ENCODE measurements around the gene NR1D1. TPM values are rescaled to one million over a fixed set of nuclear protein-coding genes. Genes with fewer than 3 reads are reported as not detected.

NR1D1 gene
- total and polyA plus RNA-seq, 2 of the 8 experiments (the other 6 are each of a cell fraction or from before 2014, with no cell fraction given): 1.5 to 4.6 TPM

DNA sequence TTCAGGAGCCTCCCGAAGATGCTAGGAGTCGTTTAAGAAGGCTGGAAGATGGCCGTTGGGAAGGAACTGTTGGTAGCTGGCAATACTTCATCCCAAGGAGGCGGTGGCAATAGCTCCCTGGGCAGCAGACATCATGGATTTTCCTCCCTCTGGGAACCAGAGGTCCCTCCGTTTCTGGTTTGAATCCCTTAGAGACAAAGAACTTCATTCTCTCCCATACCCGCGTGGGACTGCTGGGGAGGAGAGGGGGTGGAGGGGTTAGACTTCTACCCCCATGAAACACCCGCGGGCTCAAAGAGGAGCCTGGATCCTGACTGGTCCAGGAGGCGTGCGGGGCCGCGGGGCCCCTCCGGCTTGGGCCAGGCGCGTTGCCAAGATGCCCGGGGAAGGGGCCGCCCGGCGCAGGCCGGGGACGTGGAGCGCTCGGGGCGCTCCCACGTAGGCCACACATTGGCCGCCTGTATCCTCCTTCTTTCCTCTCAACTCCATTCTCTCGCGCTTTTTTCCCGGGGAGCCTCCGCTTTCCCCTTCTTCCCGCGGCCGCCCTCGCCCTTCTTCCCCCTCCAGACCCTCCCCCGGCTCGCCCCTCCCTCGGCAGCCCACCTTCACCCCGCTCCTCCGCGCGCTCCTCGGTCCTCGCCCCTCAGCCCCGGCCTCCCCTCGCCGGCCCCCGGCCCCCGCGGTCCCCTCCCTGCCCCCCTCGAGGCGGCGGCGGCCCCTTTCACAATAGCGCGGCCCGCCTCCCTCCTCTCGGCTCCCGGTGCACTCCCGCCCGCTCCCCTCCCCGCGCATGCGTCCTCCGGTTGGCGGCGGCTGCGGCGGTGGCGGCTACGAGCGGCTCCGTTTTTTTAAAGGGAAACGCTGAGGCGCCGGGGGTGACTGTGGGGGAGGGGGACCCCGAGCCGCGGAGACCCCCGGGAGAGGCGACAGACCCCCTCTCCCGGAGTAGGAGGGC is 21.1 kb upstream of the NR1D1 start, which contains the start of gene MSL1:
TSS of gene MSL1 (plus strand) at position 791 of the 955 bp plus-strand sequence. CDS start 642 bp downstream, outside the sequence.
- Histone ChIP-seq H3K27me3 (replicated peaks in 1 of 4; ENCODE audit: control insufficient read depth in 3 of 4, extremely low read depth in 1 of 4, insufficient read depth in 3 of 4, low read length in 3 of 4) (no peaks in the 10 kb centered on the region; a peak in 1 of 7 replicates), H3K23me2 (ENCODE audit: low read depth, low read length) (peaks cover 17% of the 10 kb centered on the region; the same call in 1 of the 2 replicates), H3K4me3 (ENCODE audit: extremely low read depth in 1 of 4, insufficient read depth in 2 of 4, low read depth in 3 of 4, low read length in 4 of 4) (peak within 1 kb of the TSS; percentile 80 to 91 (median 86)), H2AK5ac (ENCODE audit: low read depth, low read length) (no peak within 1 kb of the TSS; the same call in 1 of the 2 replicates), H3K79me2 (ENCODE audit: control insufficient read depth in 1 of 2, insufficient read depth in 2 of 2, low read length in 2 of 2) (peaks cover 22 to 58% of the 10 kb centered on the region in 2 experiments), H3K4me1 (replicated peaks in 1 of 4; ENCODE audit: control insufficient read depth in 3 of 4, insufficient read depth in 4 of 4, low read length in 3 of 4) (peaks cover 0 to 3% (median under 1%) of the 10 kb centered on the region in 4 experiments; a peak in 2 of 7 replicates), H4K20me1 (replicated peaks in 1 of 2; ENCODE audit: control insufficient read depth in 1 of 2, insufficient read depth in 2 of 2, low read length in 2 of 2) (peaks cover 4 to 10% of the 10 kb centered on the region in 2 experiments), H3K4me2 (ENCODE audit: insufficient read depth in 1 of 2, low read depth in 2 of 2, low read length in 2 of 2) (peak within 1 kb of the TSS; percentile 84 to 97), H3K9ac (replicated peaks in 1 of 4; ENCODE audit: extremely low read depth in 1 of 4, low read depth in 3 of 4, low read length in 3 of 4) (peak within 1 kb of the TSS; percentile 77 to 94 (median 80)), H4K91ac (replicated peaks; ENCODE audit: insufficient read length, low read length) (peak within 1 kb of the TSS; percentile 81), H3K4ac (replicated peaks; ENCODE audit: insufficient read length, low read depth, low read length) (peak within 1 kb of the TSS; percentile 4), H3K23ac (ENCODE audit: insufficient read length) (no peak within 1 kb of the TSS), H4K5ac (ENCODE audit: insufficient read length, low read depth, low read length) (peak within 1 kb of the TSS; percentile 85), H3K27ac (ENCODE audit: low read depth, low read length) (peak within 1 kb of the TSS; percentile 84), H3K14ac (ENCODE audit: insufficient read length) (no peak within 1 kb of the TSS), H2BK15ac (ENCODE audit: low read length) (0 out of 2 replicates have a peak within 1 kb of the TSS, but pooled peaks have one; percentile 72), H3K18ac (ENCODE audit: extremely low read depth, low read length) (peak within 1 kb of the TSS; percentile 60), H3K56ac (replicated peaks; ENCODE audit: insufficient read length, low read depth, low read length) (peak within 1 kb of the TSS; percentile 86), H2BK120ac (replicated peaks; ENCODE audit: low read depth, low read length) (no peak within 1 kb of the TSS), H2BK5ac (ENCODE audit: low read depth, low read length) (peak within 1 kb of the TSS; percentile 81; the same call in 1 of the 2 replicates), H3K9me3 (ENCODE audit: insufficient read depth in 2 of 2, low read depth in 1 of 2, low read length in 1 of 2) (no peaks in the 10 kb centered on the region), H3K36me3 (ENCODE audit: control insufficient read depth in 2 of 4, insufficient read depth in 4 of 4, low read length in 3 of 4) (peaks cover 0 to 16% (median 5%) of the 10 kb centered on the region in 4 experiments; a peak in 6 of 8 replicates), H2BK20ac (ENCODE audit: low read length) (no peak within 1 kb of the TSS), H2AFZ (ENCODE audit: low read length) (no peak within 1 kb of the TSS), H4K8ac (ENCODE audit: extremely low read depth, insufficient read depth, low read length) (peak within 1 kb of the TSS; percentile 91), H3K79me1 (ENCODE audit: low read depth, low read length) (peaks cover 13% of the 10 kb centered on the region; the same call in 1 of the 2 replicates), H2BK12ac (ENCODE audit: low read depth, low read length) (no peak within 1 kb of the TSS)
- DNase-seq (ENCODE audit: low read depth in 1 of 2, low spot score in 2 of 2) (peak in 1 of 2 experiments; percentile 88), FAIRE-seq (no peak)
- ChIA-PET CTCF (ENCODE audit: partially characterized antibody) (interaction anchor here (0.6 to 14.0 kb wide), 14 partner anchors 8 to 297 kb away, joined by 3 to 135 read pairs (median 3); partner anchors contain the start of genes CSF3 and NR1D1), POLR2A (ENCODE audit: partially characterized antibody) (interaction anchor here (0.6 to 16.7 kb wide), 26 partner anchors 8 to 973 kb away, joined by 3 to 399 read pairs (median 6); partner anchors contain the start of genes CASC3, CDC6, NR1D1 and RAPGEFL1)
- WGBS, 2 experiments (ENCODE audit: extremely low coverage in 1 of 2, insufficient coverage in 1 of 2, insufficient read length in 1 of 2, insufficient replicate concordance in 2 of 2, low coverage in 1 of 2, low lambda C conversion rate in 2 of 2, missing lambda C conversion rate in 1 of 2): 4% methylated on average over 9 of the region's 82 CpGs; no CpG with 5 or more reads in 1 of the 2 experiments
- TF ChIP-seq KDM1A (IDR thresholded peaks at IDR 0.05; ENCODE audit: borderline replicate concordance, low read length) (no peak), CREB1 (IDR thresholded peaks at IDR 0.05) (no peak), YY1 (IDR thresholded peaks at IDR 0.05; ENCODE audit: low read depth, low read length) (no peak), POU5F1 (IDR thresholded peaks at IDR 0.05; ENCODE audit: low read depth, low read length) (no peak), SIN3A (conservative IDR thresholded peaks at IDR 0.05 in 1 of 2, IDR thresholded peaks at IDR 0.05 in 1 of 2; ENCODE audit: low read depth in 1 of 2, low read length in 2 of 2) (peak in 1 of 2 experiments; percentile 58; a peak in 1 of 4 replicates), RBBP5 (IDR thresholded peaks at IDR 0.05; ENCODE audit: borderline replicate concordance, low read depth, low read length) (no peak), CHD1 (IDR thresholded peaks at IDR 0.05; ENCODE audit: low read depth, low read length) (no peak), SRF (IDR thresholded peaks at IDR 0.05; ENCODE audit: low read depth, low read length) (no peak), TAF7 (optimal IDR thresholded peaks at IDR 0.05; ENCODE audit: borderline replicate concordance, low read depth, low read length) (peak; percentile 22), POLR2A (IDR thresholded peaks at IDR 0.05; ENCODE audit: control extremely low read depth in 1 of 2, low read depth in 2 of 2, low read length in 2 of 2) (peak in 1 of 2 experiments; percentile 37; a peak in 1 of 3 replicates), BACH1 (IDR thresholded peaks at IDR 0.05; ENCODE audit: low read length) (no peak)

Measured in H1 (cell line).